Central memory CD4-positive, alpha-beta T cell (primary cell): ENCODE results near the gene GLB1L.
"Not testable (repeated sequence)": the region's sequence is repeated elsewhere in the genome, so short reads cannot be mapped to it uniquely, and the experiment has no call there.

Experiments
- DNase-seq: peaks from one replicate; pipeline ENCODE4 v3.0.0; 2022

GLB1L gene

GRCh38 chr2:219280651-219281050 lies 35.4 kb upstream of the GLB1L start:
- DNase-seq, result no peak

- DNase-seq, result no peak
Measured at GRCh38 chr2:219279916-219280516, 34.8 kb upstream of the GLB1L start.

GRCh38 chr2:219279151-219279915 lies 34.1 kb upstream of the GLB1L start, which contains the start of gene DNAJB2:
DNAJB2 (plus strand) TSS chr2:219279366; CDS start chr2:219279834, 468 bp downstream.
- DNase-seq, result peak; percentile 99

GRCh38 chr2:219278655-219279150 lies 33.5 kb upstream of the GLB1L start:
- DNase-seq, result no peak

GRCh38 chr2:219277703-219278654 lies 32.7 kb upstream of the GLB1L start:
- DNase-seq, result peak; percentile 71

- DNase-seq, result no peak
Measured at GRCh38 chr2:219274361-219274921, 29.2 kb upstream of the GLB1L start.

DNA sequence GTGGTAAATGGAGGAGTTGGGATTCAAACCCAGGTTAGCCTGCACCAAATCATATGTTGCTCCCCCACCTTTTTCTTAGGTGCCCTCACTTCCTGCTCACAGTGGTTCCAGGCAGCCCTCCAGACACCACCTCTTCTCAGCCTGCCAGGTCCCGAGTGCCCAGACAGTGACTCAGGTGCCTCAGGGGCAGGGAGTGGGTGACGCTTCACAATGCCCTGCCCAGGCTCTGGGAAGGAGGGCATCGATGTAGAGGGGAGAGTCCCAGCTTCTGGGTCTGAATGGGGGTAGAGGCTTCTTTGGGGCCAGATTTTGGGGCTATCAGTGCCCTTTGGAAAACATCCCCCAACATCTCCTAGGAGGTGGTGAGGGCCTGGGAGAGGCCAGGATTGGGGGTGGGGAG lies 28.7 kb upstream of the GLB1L start:
- DNase-seq, result no peak

DNA sequence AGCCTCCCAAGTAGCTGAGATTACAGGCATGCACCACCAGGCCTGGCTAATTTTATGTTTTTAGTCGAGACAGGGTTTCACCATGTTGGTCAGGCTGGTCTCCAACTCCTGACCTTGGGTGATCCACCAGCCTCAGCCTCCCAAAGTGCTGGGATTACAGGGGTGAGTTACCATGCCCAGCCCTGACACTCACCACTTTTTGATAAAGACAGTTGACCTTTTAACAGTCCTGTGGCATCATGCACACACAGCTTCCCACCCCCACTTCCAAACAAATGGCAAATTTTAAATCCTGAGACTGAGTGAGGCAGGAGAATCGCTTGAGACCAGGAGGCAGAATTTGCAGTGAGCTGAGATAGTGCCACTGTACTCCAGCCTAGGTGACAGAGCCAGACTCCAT lies 27.8 kb upstream of the GLB1L start:
- no peak for DNase-seq

DNA sequence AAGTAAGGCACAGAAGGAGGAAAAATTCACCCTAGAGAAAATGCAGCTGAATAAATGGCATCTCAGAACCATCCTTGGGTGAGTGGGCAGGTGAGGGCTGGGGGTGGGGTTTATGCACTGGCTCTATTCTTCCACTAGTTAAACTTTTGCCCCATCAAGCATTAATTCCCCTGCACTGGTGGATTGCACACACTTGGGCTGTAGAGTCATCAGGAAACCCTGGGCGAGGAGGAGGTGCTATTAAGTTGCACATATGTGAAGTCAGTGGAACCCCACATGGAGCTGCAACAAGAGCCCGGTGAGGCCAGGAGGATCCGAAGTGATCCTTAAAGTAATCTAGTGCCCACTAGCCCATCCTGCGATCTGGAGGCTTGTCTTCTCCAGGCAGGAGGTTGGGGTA lies 27.1 kb upstream of the GLB1L start:
- no peak for DNase-seq

GRCh38 chr2:219271021-219271420 lies 25.8 kb upstream of the GLB1L start:
- no peak for DNase-seq

DNA sequence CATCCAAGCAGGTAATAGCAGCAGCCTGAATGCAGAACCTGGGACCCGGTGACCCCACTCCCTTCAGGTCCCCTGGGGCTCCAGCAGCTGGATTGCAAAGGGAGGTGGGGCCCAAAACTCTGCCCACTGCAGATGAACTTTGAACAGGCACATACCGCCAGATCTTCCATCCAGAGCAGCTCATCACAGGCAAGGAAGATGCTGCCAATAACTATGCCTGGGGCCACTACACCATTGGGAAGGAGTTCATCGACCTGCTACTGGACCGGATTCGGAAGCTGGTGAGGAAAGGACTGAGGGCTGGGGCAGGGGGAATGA lies 24.8 kb upstream of the GLB1L start:
- DNase-seq, result no peak

GRCh38 chr2:219269362-219270054 lies 24.3 kb upstream of the GLB1L start:
- no peak for DNase-seq

GRCh38 chr2:219268294-219268693 lies 23.1 kb upstream of the GLB1L start:
- DNase-seq, result no peak

DNA sequence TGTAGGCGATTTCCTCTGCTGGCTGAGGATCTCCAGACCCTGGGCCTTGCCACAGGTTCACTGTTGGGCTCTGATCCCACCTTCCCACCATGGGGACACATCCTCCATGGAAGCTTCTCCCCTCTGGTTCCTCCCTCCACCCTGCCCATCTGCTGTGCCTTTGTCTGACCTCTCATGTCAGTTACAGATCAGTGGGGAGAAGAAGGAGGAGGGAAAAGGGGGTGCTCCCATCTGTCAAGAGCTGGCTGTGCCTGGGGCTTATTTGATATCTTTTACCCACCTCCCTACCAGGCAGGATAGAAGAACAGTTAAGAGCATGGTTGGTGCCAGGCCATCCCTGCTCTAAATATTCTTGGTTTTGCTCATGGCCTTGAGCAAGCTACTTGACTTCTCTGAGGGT lies 21.6 kb upstream of the GLB1L start:
- no peak for DNase-seq

- no peak for DNase-seq
Measured at GRCh38 chr2:219266232-219266631, 21.0 kb upstream of the GLB1L start.

GRCh38 chr2:219261024-219261855 lies 16.0 kb upstream of the GLB1L start:
- DNase-seq, result no peak

DNA sequence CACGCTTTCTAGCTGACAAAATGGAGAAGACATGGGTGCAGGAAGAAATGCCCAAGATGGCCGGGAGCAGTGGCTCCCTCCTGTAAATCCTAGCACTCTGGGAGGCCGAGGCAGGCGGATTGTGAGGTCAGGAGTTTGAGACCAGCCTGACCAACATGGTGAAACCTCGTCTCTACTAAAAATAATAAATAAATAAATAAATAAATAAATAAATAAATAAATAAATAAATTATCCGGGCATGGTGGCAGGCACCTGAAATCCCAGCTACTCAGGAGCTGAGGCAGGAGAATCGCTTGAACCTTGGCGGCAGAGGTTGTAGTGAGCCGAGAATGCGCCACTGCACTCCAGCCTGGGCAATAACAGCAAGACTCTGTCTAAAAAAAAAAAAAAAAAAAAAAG lies 13.7 kb upstream of the GLB1L start:
- not testable (repeated sequence) for DNase-seq

GRCh38 chr2:219254590-219255201 lies 9.5 kb upstream of the GLB1L start:
- peak; percentile 68 for DNase-seq

DNA sequence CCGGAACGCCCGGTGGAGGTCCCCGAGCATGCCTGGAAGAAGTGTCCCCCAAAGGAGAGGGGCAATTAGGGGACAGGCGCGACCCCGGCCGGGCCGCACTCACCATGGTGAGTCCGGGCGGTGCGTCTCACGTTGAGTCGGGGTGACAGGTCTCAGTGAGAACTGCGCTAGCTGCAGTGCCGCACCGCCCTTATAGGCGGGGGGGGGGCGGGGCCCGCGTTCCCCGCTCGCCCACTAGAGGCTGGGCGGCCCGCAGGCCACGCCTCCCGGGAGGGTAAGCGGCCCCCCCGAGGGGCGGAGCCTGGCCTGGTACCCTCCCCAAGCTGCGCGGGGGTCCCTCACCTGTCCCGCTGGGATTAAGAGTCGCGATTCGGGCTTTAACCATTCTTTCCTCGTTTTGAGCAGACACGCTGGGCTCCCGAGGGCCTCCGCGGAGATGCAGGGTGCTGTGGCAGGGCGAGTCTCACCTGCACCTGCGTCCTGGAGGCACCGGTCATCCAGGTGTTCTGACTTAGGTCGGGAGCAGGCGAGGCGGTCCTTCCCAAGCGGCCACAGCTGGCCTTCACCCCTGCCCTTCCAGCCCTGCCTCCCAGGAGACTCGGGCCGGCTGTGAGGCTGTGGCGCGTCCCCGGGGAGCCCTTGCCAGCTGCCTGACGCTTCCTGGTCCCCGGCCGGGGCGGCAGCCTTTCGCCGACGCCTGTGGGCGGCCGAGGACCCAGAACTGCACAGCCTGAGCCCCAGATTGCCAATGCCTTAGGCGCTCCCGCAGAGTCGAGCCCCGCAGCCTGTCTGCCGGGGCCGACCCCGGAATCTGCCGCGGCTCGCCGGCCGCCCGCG lies 8.7 kb upstream of the GLB1L start, which contains the start of gene TUBA4A:
TUBA4A (minus strand) TSS at position 166 of the 837 bp plus-strand sequence; CDS start at position 106, 60 bp downstream.
- peak; percentile 87 for DNase-seq
